Measurements from ENCODE around the gene COX8C.

COX8C gene

GRCh38 chr14:93322929-93323599 is 23.9 kb upstream of the COX8C start:
- Mint-ChIP-seq H3K36me3 (ENCODE audit: low read depth) (peaks cover 17% of the 10 kb centered on the region), H3K27ac (no peak overlapping the region), H3K9me3 (no peaks in the 10 kb centered on the region), H3K4me3 (no peak overlapping the region), H3K27me3 (ENCODE audit: low read depth) (no peaks in the 10 kb centered on the region), H3K4me1 (peaks cover 28% of the 10 kb centered on the region)
- no peak for TF ChIP-seq CTCF (IDR thresholded peaks at IDR 0.05; ENCODE audit: unreplicated experiment in 3 of 3)

- H3K27ac Mint-ChIP-seq: no peak overlapping the region
- H3K4me1 Mint-ChIP-seq: peaks cover 22% of the 10 kb centered on the region
- TF ChIP-seq CTCF (IDR thresholded peaks at IDR 0.05; ENCODE audit: unreplicated experiment in 3 of 3): no peak
- H3K4me3 Mint-ChIP-seq: no peak overlapping the region
- peaks cover 17% of the 10 kb centered on the region for H3K36me3 Mint-ChIP-seq (ENCODE audit: low read depth)
- no peaks in the 10 kb centered on the region for H3K9me3 Mint-ChIP-seq
- no peaks in the 10 kb centered on the region for H3K27me3 Mint-ChIP-seq (ENCODE audit: low read depth)
Observed at GRCh38 chr14:93323600-93324174, 23.3 kb upstream of the COX8C start.

GRCh38 chr14:93326196-93326595 is 20.8 kb upstream of the COX8C start:
- Mint-ChIP-seq H3K27me3 (ENCODE audit: low read depth) (no peaks in the 10 kb centered on the region), H3K4me1 (peaks cover 23% of the 10 kb centered on the region), H3K4me3 (no peak overlapping the region), H3K27ac (no peak overlapping the region), H3K9me3 (no peaks in the 10 kb centered on the region), H3K36me3 (ENCODE audit: low read depth) (peaks cover 17% of the 10 kb centered on the region)
- TF ChIP-seq CTCF (IDR thresholded peaks at IDR 0.05; ENCODE audit: unreplicated experiment in 3 of 3): no peak

- Mint-ChIP-seq H3K27me3 (ENCODE audit: low read depth) (no peaks in the 10 kb centered on the region), H3K4me1 (peaks cover 33% of the 10 kb centered on the region)
Observed at GRCh38 chr14:93328546-93328945, 18.4 kb upstream of the COX8C start.

GRCh38 chr14:93329965-93330608 is 16.9 kb upstream of the COX8C start:
- H3K27ac Mint-ChIP-seq: peak overlapping the region; percentile 36 to 90 (median 83)
- no peaks in the 10 kb centered on the region for H3K27me3 Mint-ChIP-seq (ENCODE audit: low read depth)
- no peak for TF ChIP-seq CTCF (IDR thresholded peaks at IDR 0.05; ENCODE audit: unreplicated experiment in 3 of 3)

More at GRCh38 chr14:93328546-93328945, 18.4 kb upstream of the COX8C start:
- Mint-ChIP-seq H3K9me3 (no peaks in the 10 kb centered on the region), H3K4me3 (no peak overlapping the region), H3K36me3 (ENCODE audit: low read depth) (peaks cover 17% of the 10 kb centered on the region), H3K27ac (peak overlapping the region in 1 of 3 experiments; percentile 58)
- no peak for TF ChIP-seq CTCF (IDR thresholded peaks at IDR 0.05; ENCODE audit: unreplicated experiment in 3 of 3)

More at GRCh38 chr14:93329965-93330608, 16.9 kb upstream of the COX8C start:
- H3K4me3 Mint-ChIP-seq: peak overlapping the region; percentile 64 to 98 (median 94)
- peaks cover 39% of the 10 kb centered on the region for H3K4me1 Mint-ChIP-seq
- no peaks in the 10 kb centered on the region for H3K9me3 Mint-ChIP-seq
- peaks cover 7% of the 10 kb centered on the region for H3K36me3 Mint-ChIP-seq (ENCODE audit: low read depth)

Data from nephron (organoid).